SH-SY5Y (cell line): ENCODE data around the gene USP32.

Source experiments
- GATA2 ChIP-seq: IDR thresholded peaks from 2 replicates; pipeline ENCODE4 v1.6.1; 2011; ENCODE audit warnings: mild to moderate bottlenecking, low read depth, low read length
- GATA3 ChIP-seq: IDR thresholded peaks from 2 replicates; pipeline ENCODE4 v1.6.1; 2011; ENCODE audit warnings: low read depth, mild to moderate bottlenecking, low read length, moderate library complexity

DNA sequence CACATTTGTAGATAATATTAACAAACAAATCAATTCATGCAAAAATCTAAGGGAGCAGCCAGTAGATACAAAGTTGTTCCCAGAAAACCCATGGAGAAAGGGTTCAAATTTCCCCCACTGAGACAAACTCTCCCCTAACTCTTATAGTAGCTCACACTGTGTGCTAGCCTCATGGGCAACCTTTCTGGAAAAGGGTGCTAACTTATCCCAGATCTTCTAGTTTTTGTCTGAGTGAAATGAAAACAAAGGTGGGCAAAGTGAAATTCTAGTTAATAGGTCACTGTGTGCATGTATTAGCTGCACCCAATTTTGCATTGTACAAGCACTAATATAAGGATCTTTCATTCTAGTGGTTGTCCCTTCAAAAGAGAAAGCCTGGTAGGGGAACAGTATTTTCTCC, 9.9 kb upstream of the USP32 start:
- TF ChIP-seq GATA2 (no peak), GATA3 (no peak)
